ENCODE data around the gene MZT2B. TPM values are rescaled to one million over a fixed set of nuclear protein-coding genes. Genes with fewer than 3 reads are reported as not detected.
"Not testable (repeated sequence)": the region's sequence is repeated elsewhere in the genome, so short reads cannot be mapped to it uniquely, and the experiment has no call there.

The MZT2B gene
- total and polyA plus RNA-seq, 9 of the 15 experiments (the other 6 are each of a cell fraction or from before 2014, with no cell fraction given): 5.1 to 435 (median 102) TPM

- H3K36me3 ChIP-seq (ENCODE audit: control insufficient read depth, insufficient read depth, low read length): peaks cover 85% of the 10 kb centered on the region
- H3K9me3 ChIP-seq (replicated peaks; ENCODE audit: control insufficient read depth, insufficient read depth, low read depth, low read length); H2AFZ ChIP-seq (ENCODE audit: low read depth, low read length); ATAC-seq; H3K9ac ChIP-seq (ENCODE audit: insufficient read depth in 1 of 2, low read depth in 2 of 2, low read length in 2 of 2); FAIRE-seq; in situ Hi-C loops (cut with MboI); H3K4me1 ChIP-seq (replicated peaks in 1 of 2; ENCODE audit: control insufficient read depth in 2 of 2, insufficient read depth in 2 of 2, low read length in 2 of 2); BruUV-seq (replicated peaks); H4K20me1 ChIP-seq (replicated peaks; ENCODE audit: control insufficient read depth, insufficient read depth, low read length); H3K27me3 ChIP-seq (ENCODE audit: control insufficient read depth in 2 of 2, insufficient read depth in 2 of 2, low read length in 2 of 2); H3K4me3 ChIP-seq; H3K79me2 ChIP-seq (ENCODE audit: control insufficient read depth, insufficient read depth, low read length); H3K4me2 ChIP-seq (ENCODE audit: insufficient read depth, low read length); intact Hi-C loops (cut with micrococcal nuclease); H3K9me1 ChIP-seq (ENCODE audit: control insufficient read depth, insufficient read depth, low read length); DNase-seq (ENCODE audit: extremely low read depth in 1 of 4, low spot score in 3 of 4); H3K27ac ChIP-seq (ENCODE audit: extremely low read depth, low read depth, low read length); POLR2A ChIA-PET; CTCF ChIA-PET (ENCODE audit: low intra/inter-chr PET ratio): not testable (repeated sequence)
- 92% methylated on average over 2 of the region's 3 CpGs for WGBS (ENCODE audit: insufficient coverage, low coverage, missing lambda C conversion rate)
Observed at GRCh38 chr2:130169163-130169562, 12.9 kb upstream of the MZT2B start.

GRCh38 chr2:130169896-130170295 is 12.2 kb upstream of the MZT2B start:
- in situ Hi-C loops (cut with MboI) (no loop called here), intact Hi-C loops (cut with micrococcal nuclease) (no loop called here)
- BruUV-seq (replicated peaks): no TSS peak
- Histone ChIP-seq H3K79me2 (ENCODE audit: control insufficient read depth, insufficient read depth, low read length) (no peaks in the 10 kb centered on the region; the same call in 2 of the 3 replicates), H3K9ac (ENCODE audit: insufficient read depth in 1 of 2, low read depth in 2 of 2, low read length in 2 of 2) (no peak overlapping the region), H3K9me3 (replicated peaks; ENCODE audit: control insufficient read depth, insufficient read depth, low read depth, low read length) (no peaks in the 10 kb centered on the region), H2AFZ (ENCODE audit: low read depth, low read length) (no peak overlapping the region), H3K4me3 (no peak overlapping the region), H3K27ac (ENCODE audit: extremely low read depth, low read depth, low read length) (no peak overlapping the region), H3K27me3 (ENCODE audit: control insufficient read depth in 2 of 2, insufficient read depth in 2 of 2, low read length in 2 of 2) (no peaks in the 10 kb centered on the region), H3K36me3 (ENCODE audit: control insufficient read depth, insufficient read depth, low read length) (peaks cover 86% of the 10 kb centered on the region), H3K9me1 (ENCODE audit: control insufficient read depth, insufficient read depth, low read length) (no peaks in the 10 kb centered on the region), H4K20me1 (replicated peaks; ENCODE audit: control insufficient read depth, insufficient read depth, low read length) (0 out of 2 replicates have a peak, but pooled peaks cover 3% of the 10 kb centered on the region), H3K4me1 (replicated peaks in 1 of 2; ENCODE audit: control insufficient read depth in 2 of 2, insufficient read depth in 2 of 2, low read length in 2 of 2) (no peaks in the 10 kb centered on the region), H3K4me2 (ENCODE audit: insufficient read depth, low read length) (no peak overlapping the region)
- FAIRE-seq (no peak), DNase-seq (ENCODE audit: extremely low read depth in 1 of 4, low spot score in 3 of 4) (no peak), ATAC-seq (no peak)
- ChIA-PET POLR2A (interaction anchor here (1.9 kb wide), 1 partner anchor 10 kb away, joined by 9 read pairs; no protein-coding TSS in a partner anchor), CTCF (ENCODE audit: low intra/inter-chr PET ratio) (no interaction called here)
- 93% methylated on average over 7 of the region's 7 CpGs for WGBS (ENCODE audit: insufficient coverage, low coverage, missing lambda C conversion rate)
- TF ChIP-seq MXD1 (CRISPR knock-in tag; IDR thresholded peaks at IDR 0.05; ENCODE audit: borderline replicate concordance, poor library complexity, severe bottlenecking) (no peak), ARID3B (CRISPR knock-in tag; IDR thresholded peaks at IDR 0.05; ENCODE audit: borderline replicate concordance) (no peak), AFF4 (CRISPR knock-in tag; IDR thresholded peaks at IDR 0.05) (no peak), HES1 (IDR thresholded peaks at IDR 0.05; ENCODE audit: low read depth) (no peak), EWSR1 (IDR thresholded peaks at IDR 0.05; ENCODE audit: borderline replicate concordance, low read depth, partially characterized antibody) (no peak), ZNF384 (IDR thresholded peaks at IDR 0.05; ENCODE audit: low read depth, low read length) (no peak), NR2C2 (CRISPR knock-in tag; IDR thresholded peaks at IDR 0.05) (no peak), NR2C2 (tag; IDR thresholded peaks at IDR 0.05) (no peak)

Data from K562 (cell line).